ENCODE measurements around the gene DSTYK. TPM values are rescaled to one million over a fixed set of nuclear protein-coding genes. Genes with fewer than 3 reads are reported as not detected.
"Not testable (repeated sequence)": the region's sequence is repeated elsewhere in the genome, so short reads cannot be mapped to it uniquely, and the experiment has no call there.

DSTYK gene
- total RNA-seq, 1 experiment from 2014 or later: 6.3 TPM

- H3K4me1 ChIP-seq: no peaks in the 10 kb centered on the region
- no peak overlapping the region for H3K27ac Mint-ChIP-seq (ENCODE audit: unreplicated experiment)
- no peak overlapping the region for H3K4me3 Mint-ChIP-seq (ENCODE audit: unreplicated experiment)
- H3K27me3 Mint-ChIP-seq (ENCODE audit: insufficient read depth, unreplicated experiment): no peaks in the 10 kb centered on the region
- no peaks in the 10 kb centered on the region for H3K9me3 ChIP-seq
- no peaks in the 10 kb centered on the region for H3K4me1 Mint-ChIP-seq (ENCODE audit: low read depth, unreplicated experiment)
- no peak for DNase-seq
- H3K27me3 ChIP-seq (replicated peaks; ENCODE audit: control insufficient read depth, insufficient read depth, low read length): no peaks in the 10 kb centered on the region
- POLR2A ChIA-PET: no interaction called here
- H3K9me3 Mint-ChIP-seq (ENCODE audit: unreplicated experiment): no peaks in the 10 kb centered on the region
- no peak overlapping the region for H3K4me3 ChIP-seq (ENCODE audit: low read depth, low read length)
- CTCF ChIA-PET: no interaction called here
- H3K36me3 Mint-ChIP-seq (ENCODE audit: insufficient read depth, unreplicated experiment): peaks cover 20% of the 10 kb centered on the region
- intact Hi-C loops (cut with micrococcal nuclease; ENCODE audit: unreplicated experiment): no loop called here
- no TSS peak for BruUV-seq (replicated peaks)
- H3K36me3 ChIP-seq (ENCODE audit: control insufficient read depth, insufficient read depth, low read length): peaks cover 2% of the 10 kb centered on the region
- no peak for TF ChIP-seq CTCF (IDR thresholded peaks at IDR 0.05; ENCODE audit: insufficient read depth in 1 of 2, low read depth in 1 of 2, low read length in 1 of 2, severe bottlenecking in 1 of 2, unreplicated experiment in 1 of 2)
Observed at GRCh38 chr1:205162301-205162700, 49.2 kb downstream of the DSTYK start.

- Mint-ChIP-seq H3K27ac (ENCODE audit: unreplicated experiment) (no peak overlapping the region), H3K4me1 (ENCODE audit: low read depth, unreplicated experiment) (no peaks in the 10 kb centered on the region), H3K9me3 (ENCODE audit: unreplicated experiment) (peaks cover 12% of the 10 kb centered on the region), H3K36me3 (ENCODE audit: insufficient read depth, unreplicated experiment) (peaks cover 32% of the 10 kb centered on the region), H3K4me3 (ENCODE audit: unreplicated experiment) (no peak overlapping the region), H3K27me3 (ENCODE audit: insufficient read depth, unreplicated experiment) (no peaks in the 10 kb centered on the region)
- no peak for DNase-seq
- Histone ChIP-seq H3K9me3 (peaks cover 6% of the 10 kb centered on the region), H3K4me3 (ENCODE audit: low read depth, low read length) (no peak overlapping the region), H3K36me3 (ENCODE audit: control insufficient read depth, insufficient read depth, low read length) (peaks cover 3% of the 10 kb centered on the region), H3K27me3 (replicated peaks; ENCODE audit: control insufficient read depth, insufficient read depth, low read length) (no peaks in the 10 kb centered on the region), H3K4me1 (no peaks in the 10 kb centered on the region)
- no peak for TF ChIP-seq CTCF (IDR thresholded peaks at IDR 0.05; ENCODE audit: insufficient read depth in 1 of 2, low read depth in 1 of 2, low read length in 1 of 2, severe bottlenecking in 1 of 2, unreplicated experiment in 1 of 2)
- ChIA-PET CTCF (no interaction called here), POLR2A (no interaction called here)
- no TSS peak for BruUV-seq (replicated peaks)
- intact Hi-C loops (cut with micrococcal nuclease; ENCODE audit: unreplicated experiment): no loop called here
Observed at GRCh38 chr1:205161076-205161475, 50.4 kb downstream of the DSTYK start.

GRCh38 chr1:205158048-205158616 is 53.4 kb downstream of the DSTYK start:
- H3K27me3 Mint-ChIP-seq (ENCODE audit: insufficient read depth, unreplicated experiment): no peaks in the 10 kb centered on the region
- BruUV-seq (replicated peaks): no TSS peak
- peaks cover 21% of the 10 kb centered on the region for H3K9me3 Mint-ChIP-seq (ENCODE audit: unreplicated experiment)
- no peak overlapping the region for H3K4me3 Mint-ChIP-seq (ENCODE audit: unreplicated experiment)
- Histone ChIP-seq H3K27me3 (replicated peaks; ENCODE audit: control insufficient read depth, insufficient read depth, low read length) (no peaks in the 10 kb centered on the region), H3K4me1 (no peaks in the 10 kb centered on the region), H3K36me3 (ENCODE audit: control insufficient read depth, insufficient read depth, low read length) (peaks cover 5% of the 10 kb centered on the region), H3K9me3 (peaks cover 18% of the 10 kb centered on the region), H3K4me3 (ENCODE audit: low read depth, low read length) (no peak overlapping the region)
- POLR2A ChIA-PET: no interaction called here
- CTCF ChIA-PET: interaction anchor here (0.6 to 1.2 kb wide), 2 partner anchors 56 to 97 kb away, joined by 3 read pairs; no protein-coding TSS in a partner anchor
- no peaks in the 10 kb centered on the region for H3K4me1 Mint-ChIP-seq (ENCODE audit: low read depth, unreplicated experiment)
- no peak for TF ChIP-seq CTCF (IDR thresholded peaks at IDR 0.05; ENCODE audit: insufficient read depth in 1 of 2, low read depth in 1 of 2, low read length in 1 of 2, severe bottlenecking in 1 of 2, unreplicated experiment in 1 of 2)
- no peak for DNase-seq
- intact Hi-C loops (cut with micrococcal nuclease; ENCODE audit: unreplicated experiment): no loop called here
- peaks cover 56% of the 10 kb centered on the region for H3K36me3 Mint-ChIP-seq (ENCODE audit: insufficient read depth, unreplicated experiment)
- H3K27ac Mint-ChIP-seq (ENCODE audit: unreplicated experiment): no peak overlapping the region

GRCh38 chr1:205155665-205156377 is 55.7 kb downstream of the DSTYK start:
- H3K4me1 ChIP-seq; H3K27me3 ChIP-seq (replicated peaks; ENCODE audit: control insufficient read depth, insufficient read depth, low read length); H3K4me3 ChIP-seq (ENCODE audit: low read depth, low read length); H3K4me1 Mint-ChIP-seq (ENCODE audit: low read depth, unreplicated experiment); H3K4me3 Mint-ChIP-seq (ENCODE audit: unreplicated experiment); POLR2A ChIA-PET; CTCF ChIA-PET; H3K27ac Mint-ChIP-seq (ENCODE audit: unreplicated experiment); intact Hi-C loops (cut with micrococcal nuclease; ENCODE audit: unreplicated experiment); H3K27me3 Mint-ChIP-seq (ENCODE audit: insufficient read depth, unreplicated experiment); DNase-seq; BruUV-seq (replicated peaks); H3K36me3 ChIP-seq (ENCODE audit: control insufficient read depth, insufficient read depth, low read length): not testable (repeated sequence)
- Mint-ChIP-seq H3K36me3 (ENCODE audit: insufficient read depth, unreplicated experiment) (peaks cover 56% of the 10 kb centered on the region), H3K9me3 (ENCODE audit: unreplicated experiment) (peaks cover 21% of the 10 kb centered on the region)
- peaks cover 18% of the 10 kb centered on the region for H3K9me3 ChIP-seq
